ENCODE data around the gene ADGRV1.
"Not testable (repeated sequence)": the region's sequence is repeated elsewhere in the genome, so short reads cannot be mapped to it uniquely, and the experiment has no call there.

Gene ADGRV1

GRCh38 chr5:90965110-90965685, 406.6 kb downstream of the ADGRV1 start:
- DNase-seq: no peak

DNA sequence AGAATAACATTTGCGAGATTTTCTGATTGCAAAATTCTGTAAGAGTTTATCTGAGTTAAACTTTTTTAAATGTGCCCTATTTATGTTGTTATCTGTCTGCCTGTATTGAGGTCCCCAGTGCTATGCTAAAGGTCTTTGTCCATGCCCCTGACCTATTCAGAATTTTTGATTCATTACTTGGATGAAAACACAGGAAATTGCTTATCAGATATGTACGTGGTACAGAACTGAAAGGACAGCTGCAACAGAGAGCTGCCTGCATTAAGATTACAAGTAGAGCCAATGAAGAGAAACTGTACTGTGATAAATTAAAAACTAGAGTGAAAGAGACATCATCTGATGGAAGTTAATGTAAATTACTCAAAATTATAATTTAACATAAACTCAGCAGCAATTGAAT, 408.8 kb downstream of the ADGRV1 start:
- DNase-seq: no peak

DNA sequence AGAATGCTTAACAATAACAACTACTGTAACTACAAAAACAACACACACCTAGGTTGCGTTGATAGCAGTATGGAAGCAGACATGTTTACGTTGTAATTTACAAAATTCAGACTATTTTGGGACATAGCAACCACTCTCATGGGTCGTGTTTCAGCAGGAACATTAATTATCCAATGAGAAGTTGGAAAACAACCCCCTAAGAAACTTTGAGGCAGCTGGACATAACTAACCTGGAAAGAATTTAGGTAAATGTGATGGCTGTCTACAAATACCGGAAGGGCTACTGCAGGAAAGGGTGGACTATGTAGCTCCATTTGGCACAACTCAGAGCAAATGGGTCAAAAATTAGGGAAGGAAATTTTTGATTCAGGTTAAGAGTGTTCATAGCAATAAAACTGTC, 409.3 kb downstream of the ADGRV1 start:
- DNase-seq: no peak

DNA sequence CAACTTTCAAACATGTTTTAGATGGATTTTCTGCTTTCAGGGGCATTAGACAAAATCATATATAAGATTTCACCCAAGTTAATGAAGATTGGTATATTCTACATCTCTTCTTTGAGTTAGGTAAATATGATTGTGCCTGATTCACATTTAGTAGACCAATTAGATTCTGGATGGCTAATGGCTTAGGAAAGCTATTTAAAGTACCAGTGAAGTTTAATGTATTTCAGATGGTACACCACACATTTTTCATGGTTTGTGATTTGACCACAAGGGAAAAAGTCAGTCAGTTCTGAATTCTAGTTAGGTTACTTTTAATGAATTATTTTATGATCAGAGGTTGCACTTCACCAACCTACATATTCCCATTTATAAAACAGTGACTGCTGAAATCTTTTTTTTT, 409.7 kb downstream of the ADGRV1 start:
- DNase-seq: no peak

GRCh38 chr5:90969945-90970344, 411.3 kb downstream of the ADGRV1 start:
- DNase-seq: not testable (repeated sequence)

DNA sequence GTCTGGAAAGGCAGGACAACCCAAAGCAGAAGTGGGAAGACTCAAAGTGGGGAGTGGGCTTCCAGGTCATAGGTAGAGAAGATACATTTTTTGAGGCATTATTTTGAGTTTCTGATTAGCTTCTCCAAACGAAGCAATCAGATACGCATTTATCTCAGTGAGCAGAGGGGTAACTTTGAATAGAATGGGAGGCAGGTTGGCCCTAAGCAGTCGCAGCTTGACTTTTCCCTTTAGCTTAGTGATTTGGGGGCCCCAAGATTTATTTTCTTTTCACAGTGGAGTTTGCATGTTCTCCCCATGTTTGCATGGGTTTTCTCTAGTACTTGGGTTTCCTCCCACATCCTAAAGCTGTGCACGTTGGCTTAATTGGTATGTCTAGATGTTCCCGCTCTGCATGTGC, 422.6 kb downstream of the ADGRV1 start:
- DNase-seq: no peak

DNA sequence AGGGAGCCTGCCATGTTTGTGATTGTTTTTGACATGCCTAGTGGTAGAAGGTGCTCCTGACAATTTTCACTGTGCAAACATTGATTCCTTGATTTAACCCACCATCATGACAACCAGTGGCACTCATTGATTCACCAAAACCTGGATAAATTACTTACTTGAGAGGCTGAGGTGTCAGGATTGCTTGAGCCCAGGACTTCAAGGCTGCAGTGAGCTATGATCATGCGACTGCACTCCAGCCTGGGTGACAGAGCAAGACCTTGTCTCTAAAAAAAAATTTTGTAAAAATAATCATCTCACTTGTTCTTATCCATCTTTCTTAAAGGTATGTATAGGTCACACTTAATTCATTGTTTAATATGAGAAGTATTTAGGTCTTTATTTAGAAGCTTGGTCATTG, 423.2 kb downstream of the ADGRV1 start:
- DNase-seq: no peak

DNA sequence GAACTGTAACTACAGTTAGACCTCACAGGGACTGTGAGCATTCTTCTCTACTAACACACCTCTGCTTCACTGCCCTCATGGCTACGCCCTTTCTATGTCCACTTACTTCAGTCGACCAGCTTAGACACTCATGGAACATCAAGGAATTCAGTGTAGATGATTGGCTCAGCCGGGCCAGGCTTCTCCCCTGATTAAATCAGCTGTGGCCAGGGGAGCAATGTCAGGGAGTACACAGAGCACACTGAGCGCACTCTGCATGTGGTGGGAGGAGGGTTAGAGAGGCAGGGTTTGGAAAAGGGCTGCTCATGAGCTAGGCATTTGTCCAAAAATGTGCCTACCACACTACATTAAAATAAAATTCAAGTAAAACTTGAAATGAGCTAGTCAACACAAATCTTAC, 424.0 kb downstream of the ADGRV1 start:
- no peak for DNase-seq

DNA sequence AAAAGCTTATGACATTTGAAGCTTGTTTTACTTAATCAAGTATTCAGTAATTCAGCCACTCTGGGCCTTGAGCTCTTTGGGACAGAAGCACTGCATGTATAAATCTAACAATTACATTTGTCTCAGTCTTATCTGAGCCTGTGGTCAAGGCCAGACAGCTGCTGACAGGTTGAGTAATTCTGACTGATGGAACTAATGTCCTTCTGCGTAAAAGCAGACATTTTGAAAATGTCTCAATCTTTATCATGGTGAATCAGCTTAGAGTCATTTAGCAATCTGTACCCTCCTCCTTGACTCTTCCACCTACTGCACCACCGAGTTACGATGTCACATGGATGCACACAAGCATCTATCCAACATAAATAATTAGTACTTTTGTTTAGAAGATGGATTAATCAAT, 424.6 kb downstream of the ADGRV1 start:
- no peak for DNase-seq

- DNase-seq: no peak
Measured at GRCh38 chr5:90983711-90984124, 425.1 kb downstream of the ADGRV1 start.

GRCh38 chr5:90985341-90985740, 426.7 kb downstream of the ADGRV1 start:
- DNase-seq: no peak

- no peak for DNase-seq
Measured at GRCh38 chr5:90987726-90988125, 429.1 kb downstream of the ADGRV1 start.

- no peak for DNase-seq
Measured at GRCh38 chr5:90991201-90991600, 432.6 kb downstream of the ADGRV1 start.

DNA sequence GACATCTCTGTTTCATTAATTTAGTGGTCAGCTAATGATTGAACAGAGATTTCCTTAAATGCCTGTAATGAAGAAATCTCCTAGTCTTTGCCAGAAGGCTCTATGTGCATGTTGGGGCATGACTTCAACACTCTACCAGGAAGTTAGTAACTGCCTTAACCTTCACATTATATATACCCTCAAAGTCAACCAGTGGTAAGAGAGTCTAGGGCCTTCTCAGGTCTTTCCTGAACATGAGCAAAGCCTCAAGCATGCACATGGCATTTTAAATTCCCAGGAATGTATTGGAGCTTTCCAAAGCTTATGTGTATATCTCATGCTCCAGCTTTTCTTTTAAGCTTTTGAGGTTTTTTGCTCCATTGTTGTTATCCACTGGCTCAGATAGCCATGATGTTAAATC, 436.2 kb downstream of the ADGRV1 start:
- DNase-seq: no peak

DNA sequence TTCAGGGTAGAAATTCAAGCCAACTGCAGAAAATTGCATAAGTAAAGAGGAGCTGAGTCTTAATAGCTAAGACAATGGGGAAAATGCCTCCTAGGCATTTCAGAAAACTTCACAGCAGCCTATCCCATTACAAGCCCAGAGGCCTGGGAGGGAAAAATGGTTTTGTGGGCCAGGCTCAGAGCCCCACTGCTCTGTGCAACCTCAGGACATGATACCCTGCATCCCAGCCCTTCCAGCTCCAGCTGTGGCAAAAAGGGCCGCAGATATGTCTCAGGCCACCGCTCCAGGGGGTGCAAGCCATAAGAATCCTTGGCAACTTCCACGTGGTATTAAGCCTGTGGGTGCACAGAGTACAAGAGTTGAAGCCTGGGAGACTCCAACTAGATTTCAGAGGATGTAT, 437.5 kb downstream of the ADGRV1 start:
- DNase-seq: no peak

GRCh38 chr5:90997082-90997481, 438.5 kb downstream of the ADGRV1 start:
- DNase-seq: no peak

DNA sequence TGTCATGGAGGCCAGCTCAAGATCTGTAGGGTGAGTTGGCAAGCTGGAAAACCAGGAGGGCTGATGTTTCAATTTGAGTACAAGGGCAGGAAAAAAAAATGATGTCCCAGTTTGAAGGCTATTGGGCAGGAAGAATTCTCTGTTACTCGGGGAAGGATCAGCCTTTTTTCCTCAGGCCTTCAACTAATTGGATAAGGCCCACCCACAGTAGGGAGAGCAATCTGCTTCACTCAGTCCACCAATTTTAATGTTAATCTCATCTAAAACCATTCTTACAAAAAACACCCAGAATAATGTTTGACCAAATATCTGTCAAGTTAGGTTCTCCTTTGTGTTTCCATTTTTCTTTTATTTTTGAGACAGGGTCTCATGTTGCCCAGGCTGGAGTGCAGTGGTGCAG, 442.1 kb downstream of the ADGRV1 start:
- no peak for DNase-seq

- no peak for DNase-seq
Measured at GRCh38 chr5:91006713-91007112, 448.1 kb downstream of the ADGRV1 start.

DNA sequence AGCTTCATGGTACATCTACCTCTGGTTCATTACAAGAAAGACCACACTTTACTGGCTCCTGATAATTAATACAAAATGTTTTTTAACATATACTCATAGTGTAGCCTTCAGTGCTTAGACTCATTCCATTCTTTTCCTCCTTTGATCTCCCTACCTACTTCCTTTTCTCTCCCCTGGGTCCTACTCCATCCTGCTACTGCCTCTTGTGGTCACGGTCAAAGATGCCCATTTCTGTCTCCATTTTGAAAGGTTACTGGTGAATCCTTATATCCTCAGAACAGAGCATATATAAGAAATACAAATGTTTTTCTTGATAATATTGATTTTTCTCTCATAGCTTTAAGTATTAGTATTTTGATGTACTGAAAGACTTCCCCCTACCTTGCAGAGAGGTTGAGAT, 448.7 kb downstream of the ADGRV1 start:
- no peak for DNase-seq

DNA sequence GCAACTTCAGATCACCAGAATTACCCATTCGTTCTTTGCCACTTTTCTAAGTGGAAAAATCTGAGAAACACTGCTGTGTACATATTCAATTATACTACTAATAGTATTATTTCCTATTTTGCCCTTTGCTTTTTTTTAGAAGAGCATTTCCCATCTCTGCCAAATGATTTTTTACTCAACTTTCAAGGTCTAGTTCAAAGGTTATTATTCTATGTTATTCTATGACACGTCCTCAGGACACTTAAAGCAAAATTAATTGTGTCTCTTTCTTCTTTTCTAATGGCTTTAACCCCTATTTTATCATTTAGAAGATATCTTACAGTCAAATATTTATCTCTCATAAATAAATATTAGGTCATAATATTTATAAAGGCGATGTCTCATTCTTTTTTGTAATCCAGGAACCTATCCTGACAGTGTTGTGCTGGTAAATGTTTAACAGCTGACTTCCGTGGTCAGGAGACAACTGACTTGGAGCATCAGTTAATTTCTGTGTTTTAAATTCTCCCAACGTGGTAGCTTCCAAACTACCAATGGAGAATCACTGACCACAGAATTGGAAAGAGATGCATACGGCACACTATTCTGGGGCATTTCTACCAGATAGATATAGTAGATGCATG, 449.3 kb downstream of the ADGRV1 start:
- DNase-seq: no peak

GRCh38 chr5:91010090-91010489, 451.5 kb downstream of the ADGRV1 start:
- no peak for DNase-seq

DNA sequence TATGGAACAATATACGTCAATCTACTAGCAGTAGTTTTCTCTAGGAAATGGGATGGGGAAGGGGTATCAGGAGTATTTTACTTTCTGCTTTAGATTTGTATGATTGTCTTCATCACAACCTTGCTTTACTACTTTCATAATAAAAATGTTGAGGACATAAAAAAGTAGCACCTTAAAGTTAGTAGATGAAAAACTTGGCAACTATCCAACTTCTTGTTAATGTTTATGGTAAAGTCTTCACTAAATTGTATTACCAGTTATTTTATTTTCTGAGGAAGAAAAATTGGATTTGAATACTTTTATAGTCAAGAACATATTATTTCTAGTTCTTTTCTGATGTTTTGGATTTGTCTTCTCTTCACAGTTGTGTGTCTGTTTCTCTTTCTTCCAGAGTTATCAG, 452.4 kb downstream of the ADGRV1 start:
- DNase-seq: no peak

DNA sequence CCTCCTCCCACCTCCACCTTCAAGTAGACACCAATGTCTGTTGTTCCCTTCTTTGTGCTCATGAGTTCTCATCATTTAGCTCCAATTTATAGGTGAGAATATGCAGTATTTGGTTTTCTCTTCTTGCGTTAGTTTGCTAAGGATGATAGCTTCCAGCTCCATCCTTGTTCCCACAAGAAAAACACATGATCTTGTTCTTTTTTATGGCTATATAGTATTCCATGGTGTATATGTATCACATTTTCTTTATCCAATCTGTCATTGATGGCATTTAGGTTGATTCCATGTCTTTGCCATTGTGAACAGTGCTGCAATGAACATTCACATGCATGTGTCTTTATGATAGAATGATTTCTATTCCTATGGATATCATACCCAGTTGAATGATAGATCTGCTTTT, 454.3 kb downstream of the ADGRV1 start:
- DNase-seq: not testable (repeated sequence)

DNA sequence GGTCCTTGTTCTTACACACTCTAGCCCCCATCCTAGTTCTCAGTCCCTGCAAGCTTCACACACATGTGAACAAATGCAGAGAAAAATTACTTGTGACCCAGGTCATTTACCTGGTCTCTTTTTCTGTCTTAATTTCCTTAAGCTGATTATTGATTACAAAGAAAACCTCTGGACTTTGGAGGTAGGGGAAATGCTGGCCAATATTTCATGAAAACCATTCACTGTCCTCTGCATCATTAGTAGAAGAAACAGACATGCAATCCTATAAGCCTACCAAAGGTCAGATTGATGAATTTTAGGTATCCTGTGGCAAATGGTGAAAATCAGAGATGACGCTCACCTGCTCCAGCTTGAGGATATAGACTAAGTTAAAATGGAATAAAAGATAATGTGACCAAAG, 457.7 kb downstream of the ADGRV1 start:
- no peak for DNase-seq

GRCh38 chr5:91016954-91017700, 458.5 kb downstream of the ADGRV1 start:
- DNase-seq: no peak

Data from GDM1 (cell line).